AG09309 (cell line): ENCODE results near the gene USP34.

Experiments used
- DNase-seq: peaks from one replicate; pipeline ENCODE4 v3.0.0-alpha.2; 2010; ENCODE audit warnings: low read depth
- H3K4me3 ChIP-seq: 2 replicates; pipeline ENCODE4 v1.5.1; 2011; ENCODE audit warnings: mild to moderate bottlenecking, low read depth, low read length, moderate library complexity; ENCODE audit not compliant: control insufficient read depth
- TF ChIP-seq, protein P1 (sequence below): IDR thresholded peaks from 2 replicates; pipeline ENCODE4 v1.5.1; 2011; ENCODE audit warnings: mild to moderate bottlenecking, low read depth, low read length, inconsistent platforms; ENCODE audit not compliant: insufficient read depth, control insufficient read depth; ENCODE audit errors: missing control alignments

Gene USP34

DNA sequence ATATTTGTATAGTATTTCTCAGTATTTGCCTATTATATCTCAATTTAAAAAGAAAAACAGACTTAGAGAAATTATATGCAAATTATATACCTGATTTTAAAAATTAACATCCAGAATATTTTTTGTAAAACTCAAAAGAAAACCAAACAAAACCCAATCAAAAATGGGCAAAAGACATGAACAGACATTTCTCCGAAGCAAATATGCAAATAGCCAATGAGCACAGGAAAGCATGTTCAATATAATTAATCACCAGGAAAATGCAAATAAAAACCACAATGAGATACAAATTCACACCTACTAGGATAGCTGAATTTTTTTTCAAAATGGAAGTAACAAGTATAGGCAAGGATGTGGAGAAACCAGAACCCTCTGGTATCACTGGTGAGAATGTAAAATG, 108.0 kb downstream of the USP34 start:
- no peak for DNase-seq
- TF ChIP-seq, protein P1, sequence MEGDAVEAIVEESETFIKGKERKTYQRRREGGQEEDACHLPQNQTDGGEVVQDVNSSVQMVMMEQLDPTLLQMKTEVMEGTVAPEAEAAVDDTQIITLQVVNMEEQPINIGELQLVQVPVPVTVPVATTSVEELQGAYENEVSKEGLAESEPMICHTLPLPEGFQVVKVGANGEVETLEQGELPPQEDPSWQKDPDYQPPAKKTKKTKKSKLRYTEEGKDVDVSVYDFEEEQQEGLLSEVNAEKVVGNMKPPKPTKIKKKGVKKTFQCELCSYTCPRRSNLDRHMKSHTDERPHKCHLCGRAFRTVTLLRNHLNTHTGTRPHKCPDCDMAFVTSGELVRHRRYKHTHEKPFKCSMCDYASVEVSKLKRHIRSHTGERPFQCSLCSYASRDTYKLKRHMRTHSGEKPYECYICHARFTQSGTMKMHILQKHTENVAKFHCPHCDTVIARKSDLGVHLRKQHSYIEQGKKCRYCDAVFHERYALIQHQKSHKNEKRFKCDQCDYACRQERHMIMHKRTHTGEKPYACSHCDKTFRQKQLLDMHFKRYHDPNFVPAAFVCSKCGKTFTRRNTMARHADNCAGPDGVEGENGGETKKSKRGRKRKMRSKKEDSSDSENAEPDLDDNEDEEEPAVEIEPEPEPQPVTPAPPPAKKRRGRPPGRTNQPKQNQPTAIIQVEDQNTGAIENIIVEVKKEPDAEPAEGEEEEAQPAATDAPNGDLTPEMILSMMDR = no peak
- no peak overlapping the region for H3K4me3 ChIP-seq

DNA sequence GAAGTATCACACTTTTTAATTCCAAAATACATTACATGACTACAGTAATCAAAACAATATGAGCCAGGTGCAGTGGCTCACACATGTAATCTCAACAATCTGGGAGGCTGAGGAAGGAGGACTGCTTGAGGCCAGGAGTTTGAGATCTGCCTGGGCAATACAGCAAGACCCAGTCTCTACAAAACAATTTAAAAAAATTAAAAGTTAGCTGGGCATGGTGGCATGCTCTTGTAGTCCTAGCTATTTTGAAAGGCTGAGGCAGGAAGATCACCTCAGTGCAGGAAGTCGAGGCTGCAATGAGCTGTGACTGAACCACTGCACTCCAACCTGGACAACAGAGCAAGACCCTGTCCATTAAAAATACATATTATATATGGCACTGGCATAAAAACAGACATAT, 109.8 kb downstream of the USP34 start:
- TF ChIP-seq, protein P1 = no peak

GRCh38 chr2:61359058-61359457, 111.8 kb downstream of the USP34 start:
- no peak for DNase-seq
- TF ChIP-seq, protein P1 = no peak
- no peak overlapping the region for H3K4me3 ChIP-seq

More for the DNA sequence above, 109.8 kb downstream of the USP34 start:
- no peak for DNase-seq
- no peak overlapping the region for H3K4me3 ChIP-seq

DNA sequence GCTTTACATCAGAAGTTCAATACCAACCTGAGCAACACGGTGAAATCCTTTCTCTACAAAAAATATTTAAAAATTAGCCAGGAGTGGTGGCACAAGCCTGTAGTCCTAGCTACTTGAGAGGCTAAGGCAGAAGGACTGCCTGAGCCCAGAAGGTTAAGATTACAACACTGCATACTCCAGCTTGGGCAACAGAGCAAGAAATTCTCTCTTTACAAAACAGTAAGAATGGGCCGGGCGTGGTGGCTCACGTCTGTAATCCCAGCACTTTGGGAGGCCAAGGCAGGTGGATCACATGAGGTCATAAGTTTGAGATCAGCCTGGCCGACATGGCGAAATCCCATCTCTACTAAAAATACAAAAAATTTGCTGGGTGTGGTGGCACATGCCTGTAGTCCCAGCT, 113.2 kb downstream of the USP34 start:
- TF ChIP-seq, protein P1 = no peak
- no peak for DNase-seq
- H3K4me3 ChIP-seq = no peak overlapping the region

DNA sequence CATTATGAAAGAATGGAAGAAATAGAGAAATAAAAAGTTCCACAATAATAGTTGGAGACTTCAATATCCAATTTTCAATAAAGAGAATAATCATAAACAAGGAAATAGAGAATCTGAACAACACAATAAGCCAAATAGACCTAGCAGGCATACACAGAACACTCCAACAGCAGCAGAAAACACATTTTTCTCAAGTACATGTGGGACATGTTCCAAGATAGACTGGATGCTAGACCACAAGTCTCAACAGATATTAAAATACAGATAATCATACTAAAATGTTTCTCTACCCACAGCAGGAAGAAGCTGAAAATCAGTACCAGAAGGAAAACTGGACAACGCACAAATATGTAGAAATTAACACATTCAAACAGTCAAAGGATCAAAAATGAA, 113.9 kb downstream of the USP34 start:
- peak; percentile 21 for DNase-seq
- H3K4me3 ChIP-seq = no peak overlapping the region
- TF ChIP-seq, protein P1 = no peak

DNA sequence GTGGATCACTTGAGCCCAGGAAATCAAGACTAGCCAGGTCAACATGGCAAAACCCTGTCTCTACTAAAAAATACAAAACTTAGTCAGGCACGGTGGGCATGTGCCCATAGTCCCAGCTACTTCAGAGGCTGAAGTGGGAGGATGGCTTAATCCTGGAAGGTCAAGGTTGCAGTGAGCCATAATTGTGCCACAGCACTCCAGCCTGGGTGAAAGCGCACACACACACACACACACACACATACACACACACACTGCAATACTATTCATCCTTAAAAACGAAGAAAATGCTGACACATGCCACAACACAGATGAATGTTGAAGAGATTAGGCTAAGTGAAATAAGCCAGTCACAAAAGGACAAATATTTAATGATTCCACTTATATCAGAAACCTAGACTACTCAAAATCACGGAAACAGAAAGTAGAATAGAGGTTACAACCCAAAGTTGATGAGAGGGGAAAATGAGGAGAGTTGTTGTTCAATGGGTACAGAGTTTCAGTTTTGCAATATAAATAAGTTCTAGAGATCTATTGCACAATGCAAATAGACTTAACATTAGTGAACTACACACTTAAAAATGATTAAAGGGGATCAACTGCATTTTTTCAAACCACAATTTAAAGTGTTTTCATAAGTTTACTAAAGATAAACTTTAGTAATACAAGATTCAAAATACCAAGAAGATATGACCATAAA, 114.5 kb downstream of the USP34 start:
- no peak overlapping the region for H3K4me3 ChIP-seq
- TF ChIP-seq, protein P1 = no peak
- DNase-seq = peak; percentile 2
